Activated CD4-positive, alpha-beta T cell treated with anti-CD3 and anti-CD28 coated beads for 36 hours (primary cell): ENCODE measurements around the gene NAT9. TPM values are rescaled to one million over a fixed set of nuclear protein-coding genes. Genes with fewer than 3 reads are reported as not detected.

Experiments used
- ATAC-seq: fragments of 200-7000 bp; cut with Tn5 transposase; one replicate; pipeline ENCODE4 v1.10.0; 2021; ENCODE audit warnings: mild to moderate bottlenecking, moderate library complexity
- CTCF ChIA-PET: fragments of 350-600 bp; sonication (Branson Sonifier 250); formaldehyde crosslinking; loops from one replicate; lab custom pipeline; 2021; ENCODE audit warnings: antibody characterized with exemption; lab: Charles Lee
- POLR2A ChIA-PET: fragments of 350-600 bp; sonication (Branson Sonifier 250); formaldehyde crosslinking; loops from one replicate; lab custom pipeline; 2021; ENCODE audit warnings: antibody characterized with exemption, inconsistent platforms; lab: Charles Lee
- DNase-seq: peaks from one replicate; pipeline ENCODE4 v3.0.0-alpha.2; 2020
- H3K27ac Mint-ChIP-seq: one replicate; pipeline ENCODE4 v1.8.0; 2021; ENCODE audit warnings: mixed read lengths
- H3K27me3 Mint-ChIP-seq: one replicate; pipeline ENCODE4 v1.8.0; 2021; ENCODE audit warnings: mixed read lengths
- H3K36me3 Mint-ChIP-seq: one replicate; pipeline ENCODE4 v1.8.0; 2021; ENCODE audit warnings: low read depth, mixed read lengths
- H3K4me1 Mint-ChIP-seq: one replicate; pipeline ENCODE4 v1.8.0; 2021; ENCODE audit warnings: mixed read lengths
- H3K4me3 Mint-ChIP-seq: one replicate; pipeline ENCODE4 v1.8.0; 2021; ENCODE audit warnings: mild to moderate bottlenecking, moderate library complexity, mixed read lengths
- H3K9me3 Mint-ChIP-seq: one replicate; pipeline ENCODE4 v1.8.0; 2021; ENCODE audit warnings: low read depth, mixed read lengths
- intact Hi-C, 2 experiments: fragments of 100-400 bp; cut with DNase I in 1 of 2; cut with micrococcal nuclease in 1 of 2; formaldehyde crosslinking; loops; one replicate each; pipeline versions ENCODE4 v1.14.2 to v1.15.1; 2022 to 2024; cut with DNase I, micrococcal nuclease
- total RNA-seq, 2 experiments: library from RNA; stranded (reverse); gene quantifications; one replicate each; pipeline ENCODE4 v1.2.3, GENCODE V29; 2021

Gene NAT9
- total RNA-seq, 2 experiments from 2014 or later = 23.7 to 39.6 TPM

DNA sequence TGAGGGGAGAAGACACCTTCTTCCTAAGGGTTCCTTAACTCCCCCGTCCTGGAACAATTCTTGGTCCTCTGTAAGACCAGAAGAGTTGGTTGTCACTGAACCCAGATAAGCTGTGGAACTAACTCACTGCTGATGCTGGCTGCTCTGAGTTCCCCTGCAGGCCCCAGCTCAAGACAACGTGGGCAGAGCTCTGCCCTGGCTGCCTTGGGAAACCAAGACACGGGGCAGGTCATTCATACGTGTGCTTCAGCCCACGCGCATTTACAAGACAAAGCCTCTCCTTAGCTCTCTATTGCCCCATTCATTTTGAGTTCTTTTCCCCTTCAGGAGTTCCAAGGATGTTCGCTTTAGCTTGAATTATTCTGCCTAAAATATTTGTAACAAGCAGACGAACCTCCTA, 3.4 kb upstream of the NAT9 start:
- Mint-ChIP-seq H3K27me3 (no peaks in the 10 kb centered on the region), H3K4me3 (peak overlapping the region; percentile 12), H3K9me3 (no peaks in the 10 kb centered on the region), H3K36me3 (peaks cover 8% of the 10 kb centered on the region), H3K4me1 (peaks cover 63% of the 10 kb centered on the region), H3K27ac (peak overlapping the region; percentile 85)
- intact Hi-C loops = loop anchor here in 1 of 2 experiments (5.0 to 10.0 kb wide), 3 partner anchors 567 to 1955 kb away; partner anchors contain the start of genes CASKIN2, MFSD11, SRSF2 and TSEN54
- DNase-seq = peak; percentile 41
- ATAC-seq = peak; percentile 5
- POLR2A ChIA-PET = interaction anchor here (1.7 kb wide), 1 partner anchor 94 kb away, joined by 4 read pairs; the partner anchor contains the start of gene FDXR
- CTCF ChIA-PET = interaction anchor here (0.6 to 2.6 kb wide), 10 partner anchors 8 to 92 kb away, joined by 3 to 16 read pairs (median 6); no protein-coding TSS in a partner anchor

GRCh38 chr17:74778960-74779359, 2.8 kb upstream of the NAT9 start:
- H3K27ac Mint-ChIP-seq = peak overlapping the region; percentile 85
- ChIA-PET POLR2A (interaction anchor here (1.7 kb wide), 1 partner anchor 94 kb away, joined by 4 read pairs; the partner anchor contains the start of gene FDXR), CTCF (interaction anchor here (0.6 to 2.5 kb wide), 8 partner anchors 8 to 93 kb away, joined by 3 to 16 read pairs (median 6); no protein-coding TSS in a partner anchor)
- H3K9me3 Mint-ChIP-seq = no peaks in the 10 kb centered on the region
- intact Hi-C loops = loop anchor here in 1 of 2 experiments (5.0 to 10.0 kb wide), 3 partner anchors 567 to 1956 kb away; partner anchors contain the start of genes CASKIN2, MFSD11, SRSF2 and TSEN54
- no peak overlapping the region for H3K4me3 Mint-ChIP-seq
- no peak for DNase-seq
- H3K27me3 Mint-ChIP-seq = no peaks in the 10 kb centered on the region
- H3K36me3 Mint-ChIP-seq = peaks cover 11% of the 10 kb centered on the region
- no peak for ATAC-seq
- H3K4me1 Mint-ChIP-seq = peaks cover 61% of the 10 kb centered on the region

DNA sequence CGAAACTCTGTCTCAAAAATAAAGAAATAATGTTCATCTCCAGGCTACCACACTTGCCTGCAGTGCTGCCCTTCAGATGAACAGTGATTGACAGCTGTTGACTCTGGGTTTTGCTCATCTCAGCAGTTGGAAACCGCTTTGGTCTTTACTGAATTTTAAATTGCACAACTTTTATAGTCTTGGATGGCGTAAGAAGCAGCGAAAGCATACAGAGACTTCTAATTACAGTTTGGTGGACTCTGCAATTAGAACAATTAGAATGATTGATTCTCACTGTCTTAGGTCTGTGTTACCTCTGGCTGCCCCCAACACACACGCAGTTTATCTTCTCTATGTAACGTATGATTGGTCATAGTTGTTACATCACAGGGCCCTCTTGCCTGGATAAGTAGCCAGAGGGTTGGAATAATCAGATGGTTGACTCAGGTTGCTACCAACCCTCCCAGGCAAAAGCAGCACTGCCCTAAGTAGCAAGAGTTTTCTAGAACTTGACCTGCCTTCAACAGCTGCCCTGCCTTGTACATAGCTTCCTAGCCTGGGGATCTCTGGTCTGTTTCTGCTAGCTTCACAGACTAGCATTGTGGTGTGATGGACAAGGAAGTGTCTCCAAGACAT, 1.9 kb upstream of the NAT9 start:
- ATAC-seq = no peak
- POLR2A ChIA-PET = no interaction called here
- no peak overlapping the region for H3K4me3 Mint-ChIP-seq
- DNase-seq = no peak
- no peak overlapping the region for H3K27ac Mint-ChIP-seq
- peaks cover 65% of the 10 kb centered on the region for H3K4me1 Mint-ChIP-seq
- H3K27me3 Mint-ChIP-seq = no peaks in the 10 kb centered on the region
- CTCF ChIA-PET = interaction anchor here (1.1 to 9.5 kb wide), 6 partner anchors 13 to 87 kb away, joined by 3 to 93 read pairs (median 12); no protein-coding TSS in a partner anchor
- peaks cover 17% of the 10 kb centered on the region for H3K36me3 Mint-ChIP-seq
- intact Hi-C loops = loop anchor here in 1 of 2 experiments (5.0 to 10.0 kb wide), 3 partner anchors 566 to 1957 kb away; partner anchors contain the start of genes CASKIN2, MFSD11, SRSF2 and TSEN54
- H3K9me3 Mint-ChIP-seq = no peaks in the 10 kb centered on the region

GRCh38 chr17:74776990-74777389, 845 bp upstream of the NAT9 start:
- peak overlapping the region; percentile 5 for H3K27ac Mint-ChIP-seq
- CTCF ChIA-PET = interaction anchor here (1.0 to 9.5 kb wide), 8 partner anchors 9 to 120 kb away, joined by 3 to 93 read pairs (median 4); no protein-coding TSS in a partner anchor
- no peak for DNase-seq
- H3K36me3 Mint-ChIP-seq = peaks cover 21% of the 10 kb centered on the region
- peak overlapping the region; percentile 98 for H3K4me3 Mint-ChIP-seq
- no peaks in the 10 kb centered on the region for H3K27me3 Mint-ChIP-seq
- no peak for ATAC-seq
- POLR2A ChIA-PET = interaction anchor here (0.8 to 1.2 kb wide), 3 partner anchors 9 to 28 kb away, joined by 3 to 6 read pairs (median 4); no protein-coding TSS in a partner anchor
- intact Hi-C loops = loop anchor here (1.0 to 10.0 kb wide), 6 partner anchors 29 to 1958 kb away; partner anchors contain the start of genes NHERF1 (in 2 of the 2), CASKIN2 (in 1 of the 2), MFSD11 (in 1 of the 2) and SRSF2 (in 1 of the 2)
- H3K4me1 Mint-ChIP-seq = peaks cover 65% of the 10 kb centered on the region
- no peaks in the 10 kb centered on the region for H3K9me3 Mint-ChIP-seq

DNA sequence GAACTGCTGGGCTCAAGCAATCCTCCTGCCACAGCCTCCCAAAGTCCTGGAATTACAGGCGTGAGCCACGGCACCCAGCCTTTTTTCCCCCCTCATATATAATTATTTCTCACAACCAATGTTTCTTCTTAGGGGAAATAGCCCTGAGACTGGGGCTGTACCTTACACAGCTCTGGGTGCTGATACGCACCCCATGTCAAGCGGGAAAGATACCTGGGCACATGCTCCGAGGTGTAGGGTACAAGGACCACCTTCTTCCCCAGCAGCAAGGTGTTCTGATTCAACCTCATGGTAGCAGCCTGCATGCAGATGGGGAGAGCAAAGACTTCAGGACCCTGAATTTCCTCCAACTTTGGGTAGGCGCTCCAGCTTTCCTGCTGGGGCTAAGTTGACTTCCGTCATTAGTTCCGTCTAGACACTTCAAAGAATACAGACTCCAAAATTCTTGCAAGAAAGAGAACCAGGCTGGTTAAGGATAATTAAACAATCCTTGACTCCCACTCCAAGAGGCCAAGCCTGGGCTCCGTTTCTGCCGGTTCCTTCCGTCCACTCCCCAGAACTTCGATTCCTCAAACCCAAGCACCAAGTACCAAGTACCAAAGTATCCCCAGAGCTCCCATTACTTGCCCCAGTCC, 619 bp downstream of the NAT9 start:
- peak overlapping the region; percentile 94 for H3K27ac Mint-ChIP-seq
- ChIA-PET CTCF (interaction anchor here (0.6 to 9.5 kb wide), 12 partner anchors 9 to 465 kb away, joined by 3 to 93 read pairs (median 4); partner anchors contain the start of genes FDXR and RAB37), POLR2A (interaction anchor here (1.2 to 1.4 kb wide), 3 partner anchors 26 to 40 kb away, joined by 3 to 6 read pairs (median 4); no protein-coding TSS in a partner anchor)
- intact Hi-C loops = loop anchor here (1.0 to 10.0 kb wide), 6 partner anchors 27 to 1959 kb away; partner anchors contain the start of genes NHERF1 (in 2 of the 2), CASKIN2 (in 1 of the 2), MFSD11 (in 1 of the 2) and SRSF2 (in 1 of the 2)
- H3K4me3 Mint-ChIP-seq = peak overlapping the region; percentile 98
- H3K9me3 Mint-ChIP-seq = no peaks in the 10 kb centered on the region
- no peaks in the 10 kb centered on the region for H3K27me3 Mint-ChIP-seq
- ATAC-seq (no peak), DNase-seq (no peak)
- peaks cover 57% of the 10 kb centered on the region for H3K4me1 Mint-ChIP-seq
- H3K36me3 Mint-ChIP-seq = peaks cover 27% of the 10 kb centered on the region

- H3K27me3 Mint-ChIP-seq = no peaks in the 10 kb centered on the region
- no peak for ATAC-seq
- peaks cover 46% of the 10 kb centered on the region for H3K4me1 Mint-ChIP-seq
- intact Hi-C loops = loop anchor here in 1 of 2 experiments (10.0 kb wide), 1 partner anchor 1961 kb away; the partner anchor contains the start of genes MFSD11 and SRSF2
- DNase-seq = no peak
- CTCF ChIA-PET = interaction anchor here (0.7 to 9.5 kb wide), 9 partner anchors 14 to 117 kb away, joined by 3 to 93 read pairs (median 5); partner anchors contain the start of gene RAB37
- H3K9me3 Mint-ChIP-seq = no peaks in the 10 kb centered on the region
- peak overlapping the region; percentile 53 for H3K4me3 Mint-ChIP-seq
- POLR2A ChIA-PET = interaction anchor here (0.7 to 1.4 kb wide), 2 partner anchors 38 to 286 kb away, joined by 6 read pairs; no protein-coding TSS in a partner anchor
- H3K36me3 Mint-ChIP-seq = peaks cover 36% of the 10 kb centered on the region
- peak overlapping the region; percentile 68 for H3K27ac Mint-ChIP-seq
These were observed 2.3 kb downstream of the NAT9 start for GRCh38 chr17:74773871-74774286.

- H3K4me1 Mint-ChIP-seq = peaks cover 42% of the 10 kb centered on the region
- no peak overlapping the region for H3K27ac Mint-ChIP-seq
- intact Hi-C loops = loop anchor here in 1 of 2 experiments (10.0 kb wide), 1 partner anchor 1961 kb away; the partner anchor contains the start of genes MFSD11 and SRSF2
- peak overlapping the region; percentile 53 for H3K4me3 Mint-ChIP-seq
- ChIA-PET CTCF (interaction anchor here (0.7 to 9.5 kb wide), 8 partner anchors 13 to 118 kb away, joined by 3 to 93 read pairs (median 8); partner anchors contain the start of gene RAB37), POLR2A (no interaction called here)
- H3K27me3 Mint-ChIP-seq = no peaks in the 10 kb centered on the region
- DNase-seq (no peak), ATAC-seq (no peak)
- H3K36me3 Mint-ChIP-seq = peaks cover 41% of the 10 kb centered on the region
- H3K9me3 Mint-ChIP-seq = no peaks in the 10 kb centered on the region
These were observed 2.7 kb downstream of the NAT9 start for GRCh38 chr17:74773414-74773813.

DNA sequence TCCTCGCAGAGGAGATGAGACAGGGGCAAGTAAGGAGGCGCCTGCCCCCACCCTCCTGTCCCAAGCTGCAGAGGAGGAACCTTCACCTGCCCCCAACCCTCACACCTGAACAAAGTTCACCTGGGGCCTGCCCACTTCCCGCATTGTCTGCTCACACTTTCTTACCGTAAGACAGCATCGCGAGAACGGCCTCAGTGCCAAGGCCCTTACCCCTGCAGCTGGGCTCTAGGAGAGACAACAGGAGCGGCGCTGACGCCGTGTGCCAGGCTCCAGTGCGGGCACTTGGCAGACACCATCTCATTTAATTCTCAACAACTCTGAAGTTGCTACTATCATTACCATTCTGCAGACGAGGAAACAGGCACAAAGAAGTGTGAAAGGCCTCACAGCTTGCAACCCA, 4.1 kb downstream of the NAT9 start:
- no peak overlapping the region for H3K27ac Mint-ChIP-seq

GRCh38 chr17:74771319-74771914, 4.7 kb downstream of the NAT9 start:
- intact Hi-C loops = loop anchor here (2.0 to 10.0 kb wide), 2 partner anchors 27 to 1963 kb away; partner anchors contain the start of genes MFSD11 (in 1 of the 2) and SRSF2 (in 1 of the 2)
- H3K27ac Mint-ChIP-seq = no peak overlapping the region
- H3K9me3 Mint-ChIP-seq = no peaks in the 10 kb centered on the region
- H3K36me3 Mint-ChIP-seq = peaks cover 45% of the 10 kb centered on the region
- POLR2A ChIA-PET = no interaction called here
- no peak overlapping the region for H3K4me3 Mint-ChIP-seq
- no peaks in the 10 kb centered on the region for H3K27me3 Mint-ChIP-seq
- DNase-seq (no peak), ATAC-seq (no peak)
- peaks cover 27% of the 10 kb centered on the region for H3K4me1 Mint-ChIP-seq
- CTCF ChIA-PET = interaction anchor here (0.8 to 9.5 kb wide), 17 partner anchors 8 to 124 kb away, joined by 3 to 93 read pairs (median 5); partner anchors contain the start of genes FDXR and RAB37

More for the DNA sequence above, 4.1 kb downstream of the NAT9 start:
- Mint-ChIP-seq H3K27me3 (no peaks in the 10 kb centered on the region), H3K4me1 (peaks cover 31% of the 10 kb centered on the region), H3K36me3 (peaks cover 43% of the 10 kb centered on the region), H3K9me3 (no peaks in the 10 kb centered on the region), H3K4me3 (no peak overlapping the region)
- ChIA-PET POLR2A (no interaction called here), CTCF (interaction anchor here (0.6 to 9.5 kb wide), 10 partner anchors 8 to 117 kb away, joined by 3 to 93 read pairs (median 8); partner anchors contain the start of gene FDXR)
- DNase-seq = no peak
- intact Hi-C loops = loop anchor here in 1 of 2 experiments (10.0 kb wide), 1 partner anchor 1963 kb away; the partner anchor contains the start of genes MFSD11 and SRSF2
- no peak for ATAC-seq
